Measurements from ENCODE around the gene MORN5.

GRCh38 chr9:122120316-122121071 lies 39.2 kb upstream of the MORN5 start:
- TF ChIP-seq, protein P1, sequence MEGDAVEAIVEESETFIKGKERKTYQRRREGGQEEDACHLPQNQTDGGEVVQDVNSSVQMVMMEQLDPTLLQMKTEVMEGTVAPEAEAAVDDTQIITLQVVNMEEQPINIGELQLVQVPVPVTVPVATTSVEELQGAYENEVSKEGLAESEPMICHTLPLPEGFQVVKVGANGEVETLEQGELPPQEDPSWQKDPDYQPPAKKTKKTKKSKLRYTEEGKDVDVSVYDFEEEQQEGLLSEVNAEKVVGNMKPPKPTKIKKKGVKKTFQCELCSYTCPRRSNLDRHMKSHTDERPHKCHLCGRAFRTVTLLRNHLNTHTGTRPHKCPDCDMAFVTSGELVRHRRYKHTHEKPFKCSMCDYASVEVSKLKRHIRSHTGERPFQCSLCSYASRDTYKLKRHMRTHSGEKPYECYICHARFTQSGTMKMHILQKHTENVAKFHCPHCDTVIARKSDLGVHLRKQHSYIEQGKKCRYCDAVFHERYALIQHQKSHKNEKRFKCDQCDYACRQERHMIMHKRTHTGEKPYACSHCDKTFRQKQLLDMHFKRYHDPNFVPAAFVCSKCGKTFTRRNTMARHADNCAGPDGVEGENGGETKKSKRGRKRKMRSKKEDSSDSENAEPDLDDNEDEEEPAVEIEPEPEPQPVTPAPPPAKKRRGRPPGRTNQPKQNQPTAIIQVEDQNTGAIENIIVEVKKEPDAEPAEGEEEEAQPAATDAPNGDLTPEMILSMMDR (IDR thresholded peaks at IDR 0.05) = no peak
- no peak for TF ChIP-seq POLR2AphosphoS5 (IDR thresholded peaks at IDR 0.05)
